ENCODE results near the gene GNA12. TPM values are rescaled to one million over a fixed set of nuclear protein-coding genes. Genes with fewer than 3 reads are reported as not detected.

Gene GNA12
- total RNA-seq, 3 donors from 2014 or later (not counting 1 experiment from before 2014, with no cell fraction given), result 12.6 to 20.2 (median 19.5) TPM

DNA sequence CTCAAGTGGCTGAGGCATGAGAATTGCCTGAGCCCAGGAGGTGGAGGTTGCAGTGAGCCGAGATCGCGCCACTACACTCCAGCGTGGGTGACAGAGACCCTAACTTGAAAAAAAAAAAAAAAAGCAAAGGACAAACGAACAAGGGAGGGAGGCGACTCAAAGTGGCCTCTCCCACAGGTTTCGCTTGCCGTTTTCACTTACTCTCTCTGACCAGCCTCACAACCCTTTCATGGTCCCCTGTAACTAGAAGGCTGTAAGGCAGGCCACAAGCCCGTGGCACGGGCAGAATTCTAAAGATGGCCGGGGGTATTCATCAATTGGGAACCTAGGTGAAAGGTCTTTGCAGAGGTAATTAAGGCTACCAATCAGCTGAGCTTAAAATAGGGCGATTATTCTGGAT lies 25.5 kb downstream of the GNA12 start:
- Mint-ChIP-seq H3K27me3 (ENCODE audit: low read depth in 2 of 2) (no peaks in the 10 kb centered on the region), H3K27ac (no peak overlapping the region), H3K4me3 (no peak overlapping the region), H3K9me3 (no peaks in the 10 kb centered on the region), H3K4me1 (peaks cover 0 to 10% of the 10 kb centered on the region in 2 donors), H3K36me3 (no peaks in the 10 kb centered on the region)
- Histone ChIP-seq H3K27me3 (ENCODE audit: control insufficient read depth, insufficient read depth, low read length) (no peaks in the 10 kb centered on the region), H3K4me1 (ENCODE audit: control insufficient read depth, insufficient read depth, low read length) (no peaks in the 10 kb centered on the region), H3K27ac (ENCODE audit: low read length) (no peak overlapping the region), H3K4me3 (ENCODE audit: low read length) (no peak overlapping the region), H3K9me3 (ENCODE audit: control insufficient read depth, insufficient read depth, low read length) (no peaks in the 10 kb centered on the region), H3K36me3 (ENCODE audit: control insufficient read depth, insufficient read depth, low read length) (no peaks in the 10 kb centered on the region)
- DNase-seq (no peak), ATAC-seq (no peak)
- intact Hi-C loops (cut with micrococcal nuclease), result no loop called here
- no peak for TF ChIP-seq CTCF (IDR thresholded peaks at IDR 0.05)
- WGBS (ENCODE audit: insufficient coverage), result 93% methylated on average over 12 of the region's 12 CpGs

- no peaks in the 10 kb centered on the region for H3K9me3 Mint-ChIP-seq
- no peaks in the 10 kb centered on the region for H3K9me3 ChIP-seq (ENCODE audit: control insufficient read depth, insufficient read depth, low read length)
- no peak overlapping the region for H3K27ac ChIP-seq (ENCODE audit: low read length)
- H3K4me1 ChIP-seq (ENCODE audit: control insufficient read depth, insufficient read depth, low read length), result no peaks in the 10 kb centered on the region
- peaks cover 4 to 10% of the 10 kb centered on the region in 2 donors for H3K4me1 Mint-ChIP-seq
- ATAC-seq (no peak), DNase-seq (no peak)
- H3K4me3 Mint-ChIP-seq, result no peak overlapping the region
- no peaks in the 10 kb centered on the region for H3K27me3 ChIP-seq (ENCODE audit: control insufficient read depth, insufficient read depth, low read length)
- H3K36me3 ChIP-seq (ENCODE audit: control insufficient read depth, insufficient read depth, low read length), result no peaks in the 10 kb centered on the region
- 88% methylated on average over 7 of the region's 7 CpGs for WGBS (ENCODE audit: insufficient coverage)
- H3K4me3 ChIP-seq (ENCODE audit: low read length), result no peak overlapping the region
- no peak overlapping the region for H3K27ac Mint-ChIP-seq
- no peaks in the 10 kb centered on the region for H3K36me3 Mint-ChIP-seq
- intact Hi-C loops (cut with micrococcal nuclease), result no loop called here
- H3K27me3 Mint-ChIP-seq (ENCODE audit: low read depth in 2 of 2), result no peaks in the 10 kb centered on the region
- no peak for TF ChIP-seq CTCF (IDR thresholded peaks at IDR 0.05)
Observed at GRCh38 chr7:2818121-2818520, 26.0 kb downstream of the GNA12 start.

DNA sequence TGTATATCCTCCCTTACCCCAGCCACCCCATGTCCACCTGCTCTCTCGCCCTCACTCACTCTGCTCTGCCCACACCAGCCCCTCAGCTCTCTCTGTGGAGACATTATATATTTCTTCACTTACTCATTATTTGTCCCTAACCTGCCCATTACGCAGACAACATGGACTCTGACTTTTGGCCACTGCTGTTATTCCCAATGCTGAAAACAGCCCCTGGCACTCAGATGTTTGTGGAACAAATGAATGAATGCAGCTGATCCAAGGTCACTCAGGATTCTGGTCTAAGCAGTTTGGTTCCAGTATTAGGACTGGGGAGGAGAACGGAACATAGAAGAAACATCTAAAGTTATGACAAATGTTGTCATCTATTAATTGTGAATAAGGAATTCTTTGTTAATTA lies 26.7 kb downstream of the GNA12 start:
- Histone ChIP-seq H3K27me3 (ENCODE audit: control insufficient read depth, insufficient read depth, low read length) (no peaks in the 10 kb centered on the region), H3K36me3 (ENCODE audit: control insufficient read depth, insufficient read depth, low read length) (no peaks in the 10 kb centered on the region), H3K9me3 (ENCODE audit: control insufficient read depth, insufficient read depth, low read length) (no peaks in the 10 kb centered on the region), H3K4me1 (ENCODE audit: control insufficient read depth, insufficient read depth, low read length) (no peaks in the 10 kb centered on the region), H3K27ac (ENCODE audit: low read length) (no peak overlapping the region), H3K4me3 (ENCODE audit: low read length) (no peak overlapping the region)
- H3K4me3 Mint-ChIP-seq, result no peak overlapping the region
- no peak overlapping the region for H3K27ac Mint-ChIP-seq
- no peaks in the 10 kb centered on the region for H3K27me3 Mint-ChIP-seq (ENCODE audit: low read depth in 2 of 2)
- no peak for TF ChIP-seq CTCF (IDR thresholded peaks at IDR 0.05)
- H3K4me1 Mint-ChIP-seq, result peaks cover 4 to 10% of the 10 kb centered on the region in 2 donors
- intact Hi-C loops (cut with micrococcal nuclease), result no loop called here
- H3K36me3 Mint-ChIP-seq, result no peaks in the 10 kb centered on the region
- H3K9me3 Mint-ChIP-seq, result no peaks in the 10 kb centered on the region
- DNase-seq (no peak), ATAC-seq (no peak)
- 98% methylated on average over 2 of the region's 3 CpGs for WGBS (ENCODE audit: insufficient coverage)

GRCh38 chr7:2815875-2816245 lies 28.2 kb downstream of the GNA12 start:
- H3K36me3 ChIP-seq (ENCODE audit: control insufficient read depth, insufficient read depth, low read length), result no peaks in the 10 kb centered on the region
- H3K27ac ChIP-seq (ENCODE audit: low read length), result no peak overlapping the region
- ATAC-seq (no peak), DNase-seq (no peak)
- Mint-ChIP-seq H3K4me1 (peaks cover 9 to 10% of the 10 kb centered on the region in 2 donors), H3K27me3 (ENCODE audit: low read depth in 2 of 2) (no peaks in the 10 kb centered on the region), H3K27ac (no peak overlapping the region), H3K36me3 (no peaks in the 10 kb centered on the region), H3K9me3 (no peaks in the 10 kb centered on the region), H3K4me3 (no peak overlapping the region)
- WGBS (ENCODE audit: insufficient coverage), result 92% methylated on average over 16 of the region's 16 CpGs
- no peaks in the 10 kb centered on the region for H3K4me1 ChIP-seq (ENCODE audit: control insufficient read depth, insufficient read depth, low read length)
- no peaks in the 10 kb centered on the region for H3K9me3 ChIP-seq (ENCODE audit: control insufficient read depth, insufficient read depth, low read length)
- H3K27me3 ChIP-seq (ENCODE audit: control insufficient read depth, insufficient read depth, low read length), result no peaks in the 10 kb centered on the region
- H3K4me3 ChIP-seq (ENCODE audit: low read length), result no peak overlapping the region
- TF ChIP-seq CTCF (IDR thresholded peaks at IDR 0.05), result no peak
- intact Hi-C loops (cut with micrococcal nuclease), result no loop called here

Data from natural killer cell (primary cell).